HepG2 (cell line): ENCODE measurements around the gene FAM32A. TPM values are rescaled to one million over a fixed set of nuclear protein-coding genes. Genes with fewer than 3 reads are reported as not detected.
A peak's percentile ranks its signal among the peaks of the same experiment; 100 is the strongest.

Experiments used
- ATAC-seq: fragments of 200-7000 bp; cut with Tn5 transposase; 3 replicates; pipeline ENCODE4 v1.9.1; 2020; ENCODE audit warnings: mild to moderate bottlenecking, moderate library complexity
- BruUV-seq: library from RNA; stranded (reverse); fragments of 400-500 nt; replicated peaks from 2 replicates; lab custom pipeline; 2021; lab: Mats Ljungman, UMichigan
- CTCF ChIA-PET: fragments of 300-600 bp; formaldehyde crosslinking; extraction: SDS; loops from one replicate; lab custom pipeline; 2021; ENCODE audit warnings: low total read pairs, inconsistent platforms, low intra/inter-chr PET ratio; lab: Yijun Ruan, JAX
- POLR2A ChIA-PET: fragments of 350-600 bp; sonication (Branson Sonifier 250); formaldehyde crosslinking; loops from one replicate; lab custom pipeline; 2020; ENCODE audit warnings: antibody characterized with exemption, inconsistent platforms; lab: Yijun Ruan, JAX
- DNase-seq: peaks from one replicate; pipeline ENCODE4 v3.0.0-alpha.2; 2015; ENCODE audit warnings: low spot score
- FAIRE-seq: peaks from 3 replicates; lab custom pipeline; 2011; peaks lifted over from hg19 to GRCh38; lab: Jason Lieb, UNC
- H2AFZ ChIP-seq: one replicate; pipeline ENCODE4 v1.6.1; 2011; ENCODE audit warnings: low read length, inconsistent platforms
- H3K27ac ChIP-seq: fragments of 300-600 bp; 3 replicates; pipeline ENCODE4 v1.8.0; 2011; ENCODE audit warnings: mixed run types, mild to moderate bottlenecking, mixed read lengths, low read length, inconsistent platforms; ENCODE audit not compliant: insufficient read depth; ENCODE audit errors: extremely low read length
- H3K27me3 ChIP-seq, 2 experiments: fragments of 200-600 bp in 1 of 2; 2 replicates in 1 of 2; 3 replicates in 1 of 2; pipeline versions ENCODE4 v1.6.0 to v1.8.0; 2011; ENCODE audit warnings: low read length in 2 of 2, mild to moderate bottlenecking in 2 of 2, moderate library complexity in 2 of 2, inconsistent platforms in 1 of 2; ENCODE audit not compliant: insufficient read depth in 2 of 2, control insufficient read depth in 1 of 2
- H3K36me3 ChIP-seq, 2 experiments: fragments of 200-600 bp in 1 of 2; replicated peaks in 1 of 2; 2 replicates in 1 of 2; 3 replicates in 1 of 2; pipeline versions ENCODE4 v1.5.1 to v1.8.0; 2011; ENCODE audit warnings: low read length in 2 of 2, inconsistent platforms in 1 of 2; ENCODE audit not compliant: insufficient read depth in 2 of 2, control insufficient read depth in 1 of 2
- H3K4me1 ChIP-seq: 2 replicates; pipeline ENCODE4 v1.5.1; 2012; ENCODE audit warnings: low read length, inconsistent platforms; ENCODE audit not compliant: insufficient read depth
- H3K4me2 ChIP-seq: 2 replicates; pipeline ENCODE4 v1.6.0; 2011; ENCODE audit warnings: low read depth, low read length, inconsistent platforms
- H3K4me3 ChIP-seq, 3 experiments: fragments of 200-600 bp in 1 of 3; sonication (generic), shearing (Covaris generic) in 1 of 3; replicated peaks in 1 of 3; 2 replicates each; pipeline ENCODE4 v1.5.1; 2011 to 2016; ENCODE audit warnings: low read length in 3 of 3, inconsistent platforms in 2 of 3, low read depth in 2 of 3, mild to moderate bottlenecking in 2 of 3, control low read depth in 1 of 3, mixed read lengths in 1 of 3; ENCODE audit not compliant: insufficient read depth in 1 of 3
- H3K79me2 ChIP-seq: one replicate; pipeline ENCODE4 v1.6.1; 2011; ENCODE audit warnings: low read length, inconsistent platforms; ENCODE audit not compliant: insufficient read depth
- H3K9ac ChIP-seq: 2 replicates; pipeline ENCODE4 v1.6.0; 2011; ENCODE audit warnings: mild to moderate bottlenecking, low read depth, low read length, inconsistent platforms; ENCODE audit not compliant: insufficient read depth
- H3K9me3 ChIP-seq: 2 replicates; pipeline ENCODE4 v1.5.1; 2012; ENCODE audit warnings: mild to moderate bottlenecking, low read length
- H4K20me1 ChIP-seq: 2 replicates; pipeline ENCODE4 v1.6.0; 2011; ENCODE audit warnings: inconsistent platforms, mild to moderate bottlenecking, low read length, moderate library complexity; ENCODE audit not compliant: insufficient read depth
- ADNP ChIP-seq: sonication (generic); formaldehyde crosslinking; IDR thresholded peaks from 2 replicates; pipeline ENCODE4 v1.4.0; 2020; ENCODE audit warnings: missing genetic modification reagents
- HMG20B ChIP-seq: conservative IDR thresholded peaks from 2 replicates; pipeline ENCODE4 v1.6.1; 2016; ENCODE audit warnings: missing genetic modification reagents, missing compliant biosample characterization
- KDM1A ChIP-seq: IDR thresholded peaks from 2 replicates; pipeline ENCODE4 v1.6.1; 2016; ENCODE audit warnings: missing compliant biosample characterization
- PHF20 ChIP-seq: sonication (generic); formaldehyde crosslinking; IDR thresholded peaks from 2 replicates; pipeline ENCODE4 v1.5.0; 2020; ENCODE audit warnings: mild to moderate bottlenecking, missing genetic modification reagents
- RXRB ChIP-seq: IDR thresholded peaks from 2 replicates; pipeline ENCODE4 v1.6.1; 2016; ENCODE audit warnings: borderline replicate concordance, missing genetic modification reagents, missing compliant biosample characterization
- ZFP1 ChIP-seq: IDR thresholded peaks from 2 replicates; pipeline ENCODE4 v1.6.1; 2016
- ZKSCAN5 ChIP-seq: sonication (generic); formaldehyde crosslinking; IDR thresholded peaks from 2 replicates; pipeline ENCODE4 v1.5.1; 2020; ENCODE audit warnings: mild to moderate bottlenecking, missing genetic modification reagents
- ZNF264 ChIP-seq: sonication (generic); formaldehyde crosslinking; IDR thresholded peaks from 2 replicates; pipeline ENCODE4 v1.4.0; 2020; ENCODE audit warnings: missing genetic modification reagents
- ZNF431 ChIP-seq: sonication (generic); formaldehyde crosslinking; IDR thresholded peaks from 2 replicates; pipeline ENCODE4 v1.9.0; 2022; ENCODE audit warnings: missing genetic modification reagents, low read depth, mild to moderate bottlenecking, borderline replicate concordance
- ZNF768 ChIP-seq: sonication (generic); formaldehyde crosslinking; IDR thresholded peaks from 2 replicates; pipeline ENCODE4 v1.4.0; 2020; ENCODE audit warnings: missing genetic modification reagents
- ZNF776 ChIP-seq: sonication (generic); formaldehyde crosslinking; IDR thresholded peaks from 2 replicates; pipeline ENCODE4 v1.4.0; 2020; ENCODE audit warnings: mild to moderate bottlenecking, missing genetic modification reagents
- WGBS: methylation state at CpG from one replicate; pipeline ENCODE4 v1.1.6; 2017; ENCODE audit warnings: low lambda C conversion rate; 5-methylcytosine and 5-hydroxymethylcytosine counted together
- in situ Hi-C: cut with HindIII; loops from 2 replicates; pipeline ENCODE4 v1.10.0; 2017; ENCODE audit warnings: low pct_unique_long_range_greater_than_20kb; ENCODE audit not compliant: extremely low pct_ligation_motif_present
- intact Hi-C: fragments of 100-400 bp; cut with micrococcal nuclease; formaldehyde crosslinking; loops from one replicate; pipeline ENCODE4 v1.10.0; 2022; ENCODE audit not compliant: unreplicated experiment
- polyA plus RNA-seq, 8 experiments: library from polyadenylated mRNA; depleted of rRNA in 3 of 8; stranded (reverse) in 7 of 8; unstranded in 1 of 8; fragments of >200 nt; fragmentation: Illumina TruSeq in 4 of 8; extraction: Trizol in 4 of 8; gene quantifications; 2 replicates each; pipeline versions ENCODE4 v1.2.1 to v1.2.3, GENCODE V29; 2011 to 2016; ENCODE audit warnings: low read depth in 4 of 8, missing spikeins in 1 of 8, mixed read lengths in 1 of 8; ENCODE audit not compliant: insufficient read depth in 1 of 8
- total RNA-seq, 5 experiments: library from RNA; depleted of rRNA; stranded (reverse); fragments of >200 nt; fragmentation: Illumina TruSeq; extraction: Trizol; gene quantifications; 2 replicates each; pipeline ENCODE4 v1.2.3, GENCODE V29; 2016; ENCODE audit warnings: low read depth in 1 of 5
- TF ChIP-seq, protein P1 (sequence below): sonication (generic); formaldehyde crosslinking; IDR thresholded peaks from 2 replicates; pipeline ENCODE4 v1.8.1; 2023; ENCODE audit warnings: mild to moderate bottlenecking, moderate library complexity, missing genetic modification reagents
- TF ChIP-seq, protein P2 (sequence below): sonication (generic); formaldehyde crosslinking; IDR thresholded peaks from 2 replicates; pipeline ENCODE4 v1.4.0; 2020; ENCODE audit warnings: mild to moderate bottlenecking, missing genetic modification reagents
- TF ChIP-seq, protein P3 (sequence below): sonication (generic); formaldehyde crosslinking; IDR thresholded peaks from 2 replicates; pipeline ENCODE4 v1.4.0; 2020; ENCODE audit warnings: mild to moderate bottlenecking, missing genetic modification reagents
- TF ChIP-seq, protein P4 (sequence below): sonication (generic); formaldehyde crosslinking; IDR thresholded peaks from 2 replicates; pipeline ENCODE4 v1.5.1; 2020; ENCODE audit warnings: missing genetic modification reagents, mild to moderate bottlenecking, borderline replicate concordance

FAM32A gene
- total and polyA plus RNA-seq, 2 of the 13 experiments (the other 11 are each of a cell fraction or from before 2014, with no cell fraction given), result 85.8 to 86.2 TPM

DNA sequence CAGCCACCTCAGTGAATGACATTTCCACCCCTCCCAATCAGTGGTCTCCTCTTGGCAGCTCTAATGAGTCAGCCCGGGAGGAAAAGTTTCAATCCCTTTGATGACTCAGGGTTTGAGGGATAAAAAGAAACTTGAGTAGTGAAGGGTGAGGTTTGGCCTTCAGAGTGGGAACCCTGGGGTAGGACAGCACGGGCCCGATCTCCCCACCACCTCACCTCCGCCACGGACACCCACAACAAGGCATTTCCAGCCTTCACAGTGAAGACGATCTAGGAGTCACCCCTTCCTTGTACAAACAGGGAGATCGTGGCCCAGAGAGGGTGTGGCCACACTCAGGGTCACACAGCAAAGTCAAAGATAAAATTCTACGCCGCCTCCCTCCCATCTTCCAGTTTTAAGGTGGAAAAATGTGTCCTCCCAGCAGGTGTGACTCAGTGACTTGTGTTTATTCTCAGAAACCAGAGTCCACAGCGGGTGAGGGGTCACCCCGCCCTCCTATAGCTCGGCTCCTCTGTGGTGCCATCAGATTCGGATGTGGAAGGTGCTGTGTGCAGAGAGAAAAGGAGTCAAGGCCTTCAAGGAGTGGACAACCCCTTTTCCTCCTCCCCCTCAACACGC, 24.2 kb upstream of the FAM32A start:
- H3K9me3 ChIP-seq, result no peaks in the 10 kb centered on the region
- H3K9ac ChIP-seq, result no peak overlapping the region
- intact Hi-C loops, result no loop called here
- peaks cover 30% of the 10 kb centered on the region for H3K4me1 ChIP-seq
- ChIA-PET CTCF (no interaction called here), POLR2A (no interaction called here)
- WGBS, result 4% methylated on average over 13 of the region's 14 CpGs
- no peaks in the 10 kb centered on the region for H3K27me3 ChIP-seq
- no peaks in the 10 kb centered on the region for H3K36me3 ChIP-seq
- FAIRE-seq (no peak), DNase-seq (peak; percentile 30), ATAC-seq (no peak)
- no peak overlapping the region for H2AFZ ChIP-seq
- no peaks in the 10 kb centered on the region for H3K79me2 ChIP-seq
- 0 out of 2 replicates have a peak overlapping the region, but pooled peaks have one; percentile 13 for H3K4me2 ChIP-seq
- H3K27ac ChIP-seq, result no peak overlapping the region
- H4K20me1 ChIP-seq, result no peaks in the 10 kb centered on the region
- in situ Hi-C loops, result loop anchor here (25.0 kb wide), 1 partner anchor 524 kb away; the partner anchor contains the start of gene CYP4F3
- BruUV-seq, result no TSS peak
- no peak overlapping the region for H3K4me3 ChIP-seq
- TF ChIP-seq RXRB (CRISPR knock-in tag) (no peak), KDM1A (CRISPR knock-in tag) (0 out of 2 replicates have a peak, but pooled peaks have one; percentile 27), ADNP (CRISPR knock-in tag) (0 out of 2 replicates have a peak, but pooled peaks have one; percentile 25), ZNF431 (no peak), ZKSCAN5 (CRISPR knock-in tag) (no peak), ZNF768 (peak; percentile 99), ZNF776 (no peak), ZFP1 (no peak), PHF20 (no peak), ZNF264 (no peak), HMG20B (no peak)
- TF ChIP-seq, protein P1, sequence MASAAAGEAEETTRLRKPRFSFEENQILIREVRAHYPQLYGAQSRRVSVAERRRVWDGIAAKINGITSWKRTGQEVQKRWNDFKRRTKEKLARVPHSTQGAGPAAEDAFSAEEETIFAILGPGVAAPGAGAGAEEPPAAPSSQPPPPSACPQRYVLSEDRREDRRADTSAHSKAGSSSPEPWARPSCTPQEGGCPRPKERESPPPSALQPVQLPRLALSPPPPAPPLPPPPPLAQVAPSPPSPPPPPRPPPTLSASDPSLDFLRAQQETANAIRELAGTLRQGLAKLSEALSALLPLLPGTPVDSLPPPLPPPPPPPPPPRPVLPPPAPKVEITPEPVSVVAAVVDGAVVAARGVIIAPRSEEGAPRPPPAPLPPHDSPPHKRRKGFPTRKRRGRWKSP (CRISPR knock-in tag), result no peak
- TF ChIP-seq, protein P2, sequence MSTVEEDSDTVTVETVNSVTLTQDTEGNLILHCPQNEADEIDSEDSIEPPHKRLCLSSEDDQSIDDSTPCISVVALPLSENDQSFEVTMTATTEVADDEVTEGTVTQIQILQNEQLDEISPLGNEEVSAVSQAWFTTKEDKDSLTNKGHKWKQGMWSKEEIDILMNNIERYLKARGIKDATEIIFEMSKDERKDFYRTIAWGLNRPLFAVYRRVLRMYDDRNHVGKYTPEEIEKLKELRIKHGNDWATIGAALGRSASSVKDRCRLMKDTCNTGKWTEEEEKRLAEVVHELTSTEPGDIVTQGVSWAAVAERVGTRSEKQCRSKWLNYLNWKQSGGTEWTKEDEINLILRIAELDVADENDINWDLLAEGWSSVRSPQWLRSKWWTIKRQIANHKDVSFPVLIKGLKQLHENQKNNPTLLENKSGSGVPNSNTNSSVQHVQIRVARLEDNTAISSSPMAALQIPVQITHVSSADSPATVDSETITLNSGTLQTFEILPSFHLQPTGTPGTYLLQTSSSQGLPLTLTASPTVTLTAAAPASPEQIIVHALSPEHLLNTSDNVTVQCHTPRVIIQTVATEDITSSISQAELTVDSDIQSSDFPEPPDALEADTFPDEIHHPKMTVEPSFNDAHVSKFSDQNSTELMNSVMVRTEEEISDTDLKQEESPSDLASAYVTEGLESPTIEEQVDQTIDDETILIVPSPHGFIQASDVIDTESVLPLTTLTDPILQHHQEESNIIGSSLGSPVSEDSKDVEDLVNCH, result no peak
- TF ChIP-seq, protein P3, sequence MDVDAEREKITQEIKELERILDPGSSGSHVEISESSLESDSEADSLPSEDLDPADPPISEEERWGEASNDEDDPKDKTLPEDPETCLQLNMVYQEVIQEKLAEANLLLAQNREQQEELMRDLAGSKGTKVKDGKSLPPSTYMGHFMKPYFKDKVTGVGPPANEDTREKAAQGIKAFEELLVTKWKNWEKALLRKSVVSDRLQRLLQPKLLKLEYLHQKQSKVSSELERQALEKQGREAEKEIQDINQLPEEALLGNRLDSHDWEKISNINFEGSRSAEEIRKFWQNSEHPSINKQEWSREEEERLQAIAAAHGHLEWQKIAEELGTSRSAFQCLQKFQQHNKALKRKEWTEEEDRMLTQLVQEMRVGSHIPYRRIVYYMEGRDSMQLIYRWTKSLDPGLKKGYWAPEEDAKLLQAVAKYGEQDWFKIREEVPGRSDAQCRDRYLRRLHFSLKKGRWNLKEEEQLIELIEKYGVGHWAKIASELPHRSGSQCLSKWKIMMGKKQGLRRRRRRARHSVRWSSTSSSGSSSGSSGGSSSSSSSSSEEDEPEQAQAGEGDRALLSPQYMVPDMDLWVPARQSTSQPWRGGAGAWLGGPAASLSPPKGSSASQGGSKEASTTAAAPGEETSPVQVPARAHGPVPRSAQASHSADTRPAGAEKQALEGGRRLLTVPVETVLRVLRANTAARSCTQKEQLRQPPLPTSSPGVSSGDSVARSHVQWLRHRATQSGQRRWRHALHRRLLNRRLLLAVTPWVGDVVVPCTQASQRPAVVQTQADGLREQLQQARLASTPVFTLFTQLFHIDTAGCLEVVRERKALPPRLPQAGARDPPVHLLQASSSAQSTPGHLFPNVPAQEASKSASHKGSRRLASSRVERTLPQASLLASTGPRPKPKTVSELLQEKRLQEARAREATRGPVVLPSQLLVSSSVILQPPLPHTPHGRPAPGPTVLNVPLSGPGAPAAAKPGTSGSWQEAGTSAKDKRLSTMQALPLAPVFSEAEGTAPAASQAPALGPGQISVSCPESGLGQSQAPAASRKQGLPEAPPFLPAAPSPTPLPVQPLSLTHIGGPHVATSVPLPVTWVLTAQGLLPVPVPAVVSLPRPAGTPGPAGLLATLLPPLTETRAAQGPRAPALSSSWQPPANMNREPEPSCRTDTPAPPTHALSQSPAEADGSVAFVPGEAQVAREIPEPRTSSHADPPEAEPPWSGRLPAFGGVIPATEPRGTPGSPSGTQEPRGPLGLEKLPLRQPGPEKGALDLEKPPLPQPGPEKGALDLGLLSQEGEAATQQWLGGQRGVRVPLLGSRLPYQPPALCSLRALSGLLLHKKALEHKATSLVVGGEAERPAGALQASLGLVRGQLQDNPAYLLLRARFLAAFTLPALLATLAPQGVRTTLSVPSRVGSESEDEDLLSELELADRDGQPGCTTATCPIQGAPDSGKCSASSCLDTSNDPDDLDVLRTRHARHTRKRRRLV (CRISPR knock-in tag), result no peak
- TF ChIP-seq, protein P4, sequence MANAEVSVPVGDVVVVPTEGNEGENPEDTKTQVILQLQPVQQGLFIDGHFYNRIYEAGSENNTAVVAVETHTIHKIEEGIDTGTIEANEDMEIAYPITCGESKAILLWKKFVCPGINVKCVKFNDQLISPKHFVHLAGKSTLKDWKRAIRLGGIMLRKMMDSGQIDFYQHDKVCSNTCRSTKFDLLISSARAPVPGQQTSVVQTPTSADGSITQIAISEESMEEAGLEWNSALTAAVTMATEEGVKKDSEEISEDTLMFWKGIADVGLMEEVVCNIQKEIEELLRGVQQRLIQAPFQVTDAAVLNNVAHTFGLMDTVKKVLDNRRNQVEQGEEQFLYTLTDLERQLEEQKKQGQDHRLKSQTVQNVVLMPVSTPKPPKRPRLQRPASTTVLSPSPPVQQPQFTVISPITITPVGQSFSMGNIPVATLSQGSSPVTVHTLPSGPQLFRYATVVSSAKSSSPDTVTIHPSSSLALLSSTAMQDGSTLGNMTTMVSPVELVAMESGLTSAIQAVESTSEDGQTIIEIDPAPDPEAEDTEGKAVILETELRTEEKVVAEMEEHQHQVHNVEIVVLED, result no peak
